ENCODE measurements around the gene ASXL2.
"Not testable (repeated sequence)": the region's sequence is repeated elsewhere in the genome, so short reads cannot be mapped to it uniquely, and the experiment has no call there.

ASXL2 gene

GRCh38 chr2:25878361-25879132 lies at the start of gene ASXL2:
Gene ASXL2 (minus strand): TSS chr2:25878487. CDS start chr2:25878222, 265 bp downstream.
- peak; percentile 96 for DNase-seq

- no peak for DNase-seq
Measured at GRCh38 chr2:25926984-25927756, 48.9 kb upstream of the ASXL2 start.

- no peak for DNase-seq
Measured at GRCh38 chr2:25922501-25922900, 44.2 kb upstream of the ASXL2 start.

- DNase-seq: no peak
Measured at GRCh38 chr2:25920786-25921415, 42.6 kb upstream of the ASXL2 start.

GRCh38 chr2:25920336-25920735 lies 42.0 kb upstream of the ASXL2 start:
- DNase-seq: peak; percentile 5

GRCh38 chr2:25917832-25918231 lies 39.5 kb upstream of the ASXL2 start:
- DNase-seq: no peak

GRCh38 chr2:25917411-25917810 lies 39.1 kb upstream of the ASXL2 start:
- peak; percentile 20 for DNase-seq

GRCh38 chr2:25915944-25916772 lies 37.9 kb upstream of the ASXL2 start:
- not testable (repeated sequence) for DNase-seq

- DNase-seq: not testable (repeated sequence)
Measured at GRCh38 chr2:25915411-25915810, 37.1 kb upstream of the ASXL2 start.

GRCh38 chr2:25913696-25913973 lies 35.3 kb upstream of the ASXL2 start:
- DNase-seq: not testable (repeated sequence)

- peak; percentile 44 for DNase-seq
Measured at GRCh38 chr2:25912851-25913695, 34.8 kb upstream of the ASXL2 start.

- DNase-seq: not testable (repeated sequence)
Measured at GRCh38 chr2:25909574-25909973, 31.3 kb upstream of the ASXL2 start.

GRCh38 chr2:25905126-25905525 lies 26.8 kb upstream of the ASXL2 start:
- no peak for DNase-seq

- no peak for DNase-seq
Measured at GRCh38 chr2:25903216-25903776, 25.0 kb upstream of the ASXL2 start.

GRCh38 chr2:25899404-25899970 lies 21.2 kb upstream of the ASXL2 start:
- no peak for DNase-seq

GRCh38 chr2:25897506-25897905 lies 19.2 kb upstream of the ASXL2 start:
- no peak for DNase-seq

- DNase-seq: not testable (repeated sequence)
Measured at GRCh38 chr2:25896308-25896707, 18.0 kb upstream of the ASXL2 start.

GRCh38 chr2:25895610-25896009 lies 17.3 kb upstream of the ASXL2 start:
- no peak for DNase-seq

- no peak for DNase-seq
Measured at GRCh38 chr2:25895018-25895417, 16.7 kb upstream of the ASXL2 start.

- peak; percentile 18 for DNase-seq
Measured at GRCh38 chr2:25894135-25894830, 16.0 kb upstream of the ASXL2 start.

- DNase-seq: no peak
Measured at GRCh38 chr2:25891672-25892071, 13.4 kb upstream of the ASXL2 start.

Measured in fibroblast of skin of right quadriceps (primary cell).